ENCODE measurements around the gene PPP1R14D. TPM values are rescaled to one million over a fixed set of nuclear protein-coding genes. Genes with fewer than 3 reads are reported as not detected.
"Not testable (repeated sequence)": the region's sequence is repeated elsewhere in the genome, so short reads cannot be mapped to it uniquely, and the experiment has no call there.

PPP1R14D gene
- total RNA-seq, 1 donor from 2014 or later = not detected

DNA sequence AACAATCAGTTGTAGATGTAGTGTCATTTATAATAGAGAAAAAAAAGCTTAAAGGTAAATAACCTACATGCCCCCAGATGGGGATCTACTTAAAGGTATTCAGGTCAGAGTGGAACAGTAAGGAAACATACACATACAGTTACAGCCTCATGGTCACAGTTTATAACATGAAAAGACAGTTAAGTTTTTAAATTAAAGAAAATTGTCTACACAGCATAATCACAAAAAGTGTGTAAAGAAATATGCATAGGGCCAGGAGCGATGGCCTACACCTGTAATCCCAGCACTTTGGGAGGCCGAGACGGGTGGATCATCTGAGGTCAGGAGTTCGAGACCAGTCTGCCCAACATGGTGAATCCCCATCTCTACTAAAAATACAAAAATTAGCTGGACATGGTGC is 38.7 kb upstream of the PPP1R14D start:
- DNase-seq (ENCODE audit: extremely low spot score in 2 of 2) = no peak
- Histone ChIP-seq H3K36me3 (no peaks in the 10 kb centered on the region), H3K27ac (no peak overlapping the region), H3K27me3 (no peaks in the 10 kb centered on the region), H3K9me3 (no peaks in the 10 kb centered on the region), H3K4me3 (no peak overlapping the region), H3K4me1 (no peaks in the 10 kb centered on the region)
- intact Hi-C loops (cut with DNase I) = no loop called here
- TF ChIP-seq POLR2AphosphoS5 (IDR thresholded peaks at IDR 0.05; ENCODE audit: insufficient read depth in 1 of 2, low read depth in 1 of 2) (no peak), POLR2A (IDR thresholded peaks at IDR 0.05) (no peak)
- TF ChIP-seq, protein P1, sequence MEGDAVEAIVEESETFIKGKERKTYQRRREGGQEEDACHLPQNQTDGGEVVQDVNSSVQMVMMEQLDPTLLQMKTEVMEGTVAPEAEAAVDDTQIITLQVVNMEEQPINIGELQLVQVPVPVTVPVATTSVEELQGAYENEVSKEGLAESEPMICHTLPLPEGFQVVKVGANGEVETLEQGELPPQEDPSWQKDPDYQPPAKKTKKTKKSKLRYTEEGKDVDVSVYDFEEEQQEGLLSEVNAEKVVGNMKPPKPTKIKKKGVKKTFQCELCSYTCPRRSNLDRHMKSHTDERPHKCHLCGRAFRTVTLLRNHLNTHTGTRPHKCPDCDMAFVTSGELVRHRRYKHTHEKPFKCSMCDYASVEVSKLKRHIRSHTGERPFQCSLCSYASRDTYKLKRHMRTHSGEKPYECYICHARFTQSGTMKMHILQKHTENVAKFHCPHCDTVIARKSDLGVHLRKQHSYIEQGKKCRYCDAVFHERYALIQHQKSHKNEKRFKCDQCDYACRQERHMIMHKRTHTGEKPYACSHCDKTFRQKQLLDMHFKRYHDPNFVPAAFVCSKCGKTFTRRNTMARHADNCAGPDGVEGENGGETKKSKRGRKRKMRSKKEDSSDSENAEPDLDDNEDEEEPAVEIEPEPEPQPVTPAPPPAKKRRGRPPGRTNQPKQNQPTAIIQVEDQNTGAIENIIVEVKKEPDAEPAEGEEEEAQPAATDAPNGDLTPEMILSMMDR (IDR thresholded peaks at IDR 0.05) = no peak

DNA sequence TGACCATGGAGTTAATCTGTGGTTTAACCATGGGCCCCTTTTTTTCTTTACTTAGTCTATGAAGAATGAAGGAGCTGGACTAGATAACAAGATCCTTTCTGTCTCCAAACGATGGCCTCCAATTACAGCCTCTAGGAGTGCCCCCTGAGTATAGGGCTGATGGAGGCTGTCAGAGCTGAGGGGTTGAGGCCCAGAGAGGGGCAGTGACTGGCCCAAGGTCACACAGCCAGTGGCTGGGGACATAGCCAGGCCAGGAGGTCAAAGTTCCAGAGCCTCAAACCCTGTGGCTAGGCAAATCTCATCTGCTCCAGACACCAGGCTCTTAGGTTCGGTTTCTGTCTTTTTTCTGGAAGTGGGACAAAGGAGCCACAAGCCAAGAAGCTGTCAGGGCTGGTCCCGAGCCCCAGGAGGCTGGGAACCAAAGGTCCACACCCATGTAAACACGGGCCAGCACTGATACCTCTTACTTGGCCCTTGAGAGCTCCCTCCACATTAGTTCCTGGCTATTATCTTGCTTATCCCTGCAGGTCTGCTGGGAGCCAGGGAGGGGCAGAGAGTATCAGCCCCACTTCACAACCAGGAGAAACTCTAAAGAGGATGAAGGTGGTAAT is 35.3 kb upstream of the PPP1R14D start:
- no peaks in the 10 kb centered on the region for H3K9me3 ChIP-seq
- no peaks in the 10 kb centered on the region for H3K27me3 ChIP-seq
- no peaks in the 10 kb centered on the region for H3K36me3 ChIP-seq
- no peak overlapping the region for H3K4me3 ChIP-seq
- intact Hi-C loops (cut with DNase I) = no loop called here
- no peaks in the 10 kb centered on the region for H3K4me1 ChIP-seq
- TF ChIP-seq POLR2AphosphoS5 (IDR thresholded peaks at IDR 0.05; ENCODE audit: insufficient read depth in 1 of 2, low read depth in 1 of 2) = no peak
- TF ChIP-seq POLR2A (IDR thresholded peaks at IDR 0.05) = no peak
- no peak for DNase-seq (ENCODE audit: extremely low spot score in 2 of 2)
- peak overlapping the region; percentile 21 for H3K27ac ChIP-seq

- H3K36me3 ChIP-seq; intact Hi-C loops (cut with DNase I); H3K9me3 ChIP-seq; H3K4me3 ChIP-seq; DNase-seq (ENCODE audit: extremely low spot score in 2 of 2); H3K27ac ChIP-seq; H3K27me3 ChIP-seq: not testable (repeated sequence)
- peaks cover 15% of the 10 kb centered on the region for H3K4me1 ChIP-seq
Measured at GRCh38 chr15:40861147-40861546, 32.6 kb upstream of the PPP1R14D start.

DNA sequence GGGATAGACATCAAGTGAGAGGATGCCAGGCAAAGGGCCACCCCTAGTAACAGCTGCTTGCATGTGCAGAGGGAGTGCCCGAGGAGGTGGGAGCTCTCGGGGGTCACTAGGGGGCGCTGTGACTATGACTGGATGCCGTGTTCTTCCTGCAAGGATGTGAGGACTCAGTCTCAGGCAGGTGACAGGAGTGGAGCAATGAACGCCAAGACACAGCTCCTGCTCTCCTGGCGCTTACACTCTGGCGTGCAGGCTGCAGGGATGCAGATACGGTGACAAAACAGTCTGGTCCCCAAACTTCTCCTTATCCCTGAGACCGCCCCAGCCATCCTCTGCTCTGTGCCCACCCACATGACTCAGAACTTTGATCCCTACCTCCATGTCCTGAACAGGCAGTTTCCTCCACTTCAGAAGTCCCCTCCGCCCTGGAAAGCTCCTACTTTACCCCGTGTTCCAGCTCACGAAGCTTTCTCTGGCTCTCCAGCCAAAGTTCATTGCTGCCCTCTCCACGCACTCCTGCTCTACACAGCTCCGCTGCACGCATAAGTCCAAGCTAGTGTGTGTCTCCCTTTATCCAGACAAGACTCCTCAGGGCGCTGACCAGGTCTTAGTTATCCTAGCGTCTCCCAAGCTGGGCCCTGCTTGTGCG is 30.8 kb upstream of the PPP1R14D start:
- no peak overlapping the region for H3K4me3 ChIP-seq
- no peaks in the 10 kb centered on the region for H3K27me3 ChIP-seq
- DNase-seq (ENCODE audit: extremely low spot score in 2 of 2) = no peak
- H3K36me3 ChIP-seq = no peaks in the 10 kb centered on the region
- peaks cover 15% of the 10 kb centered on the region for H3K4me1 ChIP-seq
- TF ChIP-seq, protein P1 (IDR thresholded peaks at IDR 0.05) = peak in 2 of 3 experiments; percentile 58 to 62
- no peak for TF ChIP-seq POLR2A (IDR thresholded peaks at IDR 0.05)
- TF ChIP-seq POLR2AphosphoS5 (IDR thresholded peaks at IDR 0.05; ENCODE audit: insufficient read depth in 1 of 2, low read depth in 1 of 2) = peak in 1 of 2 donors; percentile 43
- intact Hi-C loops (cut with DNase I) = loop anchor here (5.0 kb wide), 1 partner anchor 33 kb away; the partner anchor contains the start of gene VPS18
- H3K27ac ChIP-seq = no peak overlapping the region
- H3K9me3 ChIP-seq = no peaks in the 10 kb centered on the region

GRCh38 chr15:40858706-40859105 is 30.2 kb upstream of the PPP1R14D start:
- Histone ChIP-seq H3K27ac (peak overlapping the region; percentile 14), H3K27me3 (no peaks in the 10 kb centered on the region), H3K36me3 (no peaks in the 10 kb centered on the region), H3K4me3 (no peak overlapping the region), H3K9me3 (no peaks in the 10 kb centered on the region), H3K4me1 (peaks cover 15% of the 10 kb centered on the region)
- DNase-seq (ENCODE audit: extremely low spot score in 2 of 2) = no peak
- intact Hi-C loops (cut with DNase I) = loop anchor here (5.0 kb wide), 1 partner anchor 34 kb away; the partner anchor contains the start of gene VPS18
- TF ChIP-seq POLR2A (IDR thresholded peaks at IDR 0.05) (no peak), POLR2AphosphoS5 (IDR thresholded peaks at IDR 0.05; ENCODE audit: insufficient read depth in 1 of 2, low read depth in 1 of 2) (no peak)
- TF ChIP-seq, protein P1 (IDR thresholded peaks at IDR 0.05) = no peak

Data from vagina (tissue), 2 donors.